Astrocyte of the cerebellum (primary cell): ENCODE measurements around the gene ST3GAL5.

ENCODE experiments used
- DNase-seq: peaks from one replicate; pipeline ENCODE4 v3.0.0-alpha.2; 2011; ENCODE audit warnings: low read depth
- H3K4me3 ChIP-seq: 2 replicates; pipeline ENCODE4 v1.5.1; 2011; ENCODE audit warnings: mild to moderate bottlenecking, low read depth, low read length, moderate library complexity
- CTCF ChIP-seq: IDR thresholded peaks from 2 replicates; pipeline ENCODE4 v1.5.1; 2012; ENCODE audit warnings: low read length, low read depth, moderate library complexity, mild to moderate bottlenecking; ENCODE audit errors: missing control alignments
- in situ Hi-C: cut with HindIII; loops from 2 replicates; pipeline ENCODE4 v1.10.0; 2017; ENCODE audit warnings: low sequenced_read_pairs

ST3GAL5 gene

GRCh38 chr2:85908506-85908905 lies 19.7 kb upstream of the ST3GAL5 start:
- no peak for TF ChIP-seq CTCF
- no peak for DNase-seq
- in situ Hi-C loops, result no loop called here
- H3K4me3 ChIP-seq, result no peak overlapping the region

- TF ChIP-seq CTCF, result no peak
- H3K4me3 ChIP-seq, result no peak overlapping the region
- in situ Hi-C loops, result no loop called here
- DNase-seq, result no peak
Measured at GRCh38 chr2:85907671-85908157, 18.9 kb upstream of the ST3GAL5 start.

GRCh38 chr2:85906748-85907147 lies 18.0 kb upstream of the ST3GAL5 start:
- no peak for DNase-seq
- TF ChIP-seq CTCF, result no peak
- no peak overlapping the region for H3K4me3 ChIP-seq
- in situ Hi-C loops, result no loop called here

GRCh38 chr2:85905891-85906290 lies 17.1 kb upstream of the ST3GAL5 start:
- in situ Hi-C loops, result no loop called here
- no peak for TF ChIP-seq CTCF
- H3K4me3 ChIP-seq, result no peak overlapping the region
- no peak for DNase-seq

GRCh38 chr2:85905187-85905666 lies 16.4 kb upstream of the ST3GAL5 start:
- no peak for TF ChIP-seq CTCF
- in situ Hi-C loops, result no loop called here
- no peak overlapping the region for H3K4me3 ChIP-seq
- peak; percentile 93 for DNase-seq

- no peak overlapping the region for H3K4me3 ChIP-seq
- DNase-seq, result no peak
- in situ Hi-C loops, result no loop called here
- no peak for TF ChIP-seq CTCF
Measured at GRCh38 chr2:85903849-85904248, 15.1 kb upstream of the ST3GAL5 start.

GRCh38 chr2:85902496-85902895 lies 13.7 kb upstream of the ST3GAL5 start:
- DNase-seq, result no peak
- no peak overlapping the region for H3K4me3 ChIP-seq
- TF ChIP-seq CTCF, result no peak
- in situ Hi-C loops, result no loop called here
